NCI-H446 treated with DMSO at 0.1 percent for 48 hours (cell line): Measurements from ENCODE around the gene SCN4A.

Experiments used
- DNase-seq: peaks from one replicate; lab custom pipeline; 2025; lab: John Stamatoyannopoulos, UW

Gene SCN4A

GRCh38 chr17:63955232-63955631 is 17.5 kb downstream of the SCN4A start:
- DNase-seq, result no peak

DNA sequence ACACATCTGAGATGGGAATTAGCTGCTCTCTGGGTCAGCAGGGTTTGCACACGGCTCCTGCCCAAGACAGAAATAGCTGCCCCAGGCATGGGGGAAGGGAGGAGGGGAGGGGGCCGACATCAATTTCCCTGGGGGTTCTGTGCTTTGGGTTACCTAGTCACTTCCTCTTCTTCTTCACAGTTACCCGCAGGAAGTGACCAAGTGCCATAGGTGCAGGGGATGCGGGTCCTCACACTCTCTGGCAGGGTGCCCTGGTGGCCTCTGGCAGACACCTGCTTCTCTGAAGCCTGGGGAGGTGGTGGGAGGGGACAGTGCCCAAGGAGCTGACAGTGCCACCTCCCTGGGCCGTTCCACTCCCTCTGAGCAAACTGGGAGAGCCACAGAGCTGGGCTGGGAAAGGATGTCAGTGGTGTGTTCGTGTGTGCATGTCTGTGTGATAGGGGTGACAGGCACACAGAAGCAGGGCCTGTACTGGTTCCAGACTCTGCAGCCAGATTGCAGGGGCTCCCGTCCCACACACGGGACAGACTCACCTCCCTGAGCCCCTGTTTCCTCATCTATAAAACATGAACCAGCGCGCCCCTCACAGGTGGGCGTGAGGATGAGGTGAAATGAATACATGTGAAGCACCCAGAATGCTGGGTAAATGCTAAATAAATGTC is 18.2 kb downstream of the SCN4A start:
- DNase-seq, result no peak

DNA sequence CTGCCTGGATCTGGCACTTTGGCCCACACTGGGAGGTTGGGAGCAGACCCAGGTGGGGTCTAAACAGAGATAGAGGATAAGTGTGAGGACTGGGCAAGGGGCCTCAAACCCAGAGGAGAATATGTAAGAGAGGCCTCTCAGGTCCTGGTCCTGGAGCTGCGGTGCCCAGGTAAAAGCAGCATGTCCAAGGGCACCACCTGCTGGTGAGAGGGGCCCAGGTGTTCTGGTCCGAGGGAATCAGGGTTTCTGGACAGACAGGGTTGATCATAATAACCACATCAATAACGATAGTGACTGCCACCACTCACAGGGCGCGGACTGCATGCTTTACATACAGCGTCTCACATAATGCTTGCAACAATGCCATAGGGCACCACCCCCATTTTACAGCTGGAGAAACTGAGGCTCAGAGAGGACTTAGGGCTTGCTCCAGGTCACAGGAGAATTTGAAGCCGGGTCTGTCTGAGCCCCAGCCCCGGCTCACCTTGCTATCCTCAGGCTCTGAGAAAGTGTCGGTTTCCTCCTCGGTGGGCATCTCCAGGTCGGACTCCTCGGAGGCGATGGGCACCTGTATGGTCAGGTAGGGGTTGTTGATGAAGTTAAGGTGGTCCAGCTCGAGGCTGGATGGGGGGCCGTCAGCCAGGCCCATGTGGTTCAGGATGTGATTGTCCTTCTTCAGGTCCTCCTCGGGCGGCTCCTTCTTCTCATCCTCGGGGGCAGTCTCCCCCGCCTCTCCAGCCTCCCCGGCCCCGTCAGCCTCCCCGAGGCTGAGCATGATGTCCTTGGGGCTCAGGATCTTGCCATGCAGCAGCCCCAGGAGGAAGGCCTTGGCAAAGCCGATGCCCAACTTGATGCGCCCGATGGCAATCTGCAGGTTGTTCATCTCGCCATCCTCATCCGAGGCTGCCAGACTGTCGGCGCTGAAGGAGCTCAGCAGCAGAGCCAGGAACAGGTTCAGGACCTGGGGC is 21.5 kb downstream of the SCN4A start:
- no peak for DNase-seq

DNA sequence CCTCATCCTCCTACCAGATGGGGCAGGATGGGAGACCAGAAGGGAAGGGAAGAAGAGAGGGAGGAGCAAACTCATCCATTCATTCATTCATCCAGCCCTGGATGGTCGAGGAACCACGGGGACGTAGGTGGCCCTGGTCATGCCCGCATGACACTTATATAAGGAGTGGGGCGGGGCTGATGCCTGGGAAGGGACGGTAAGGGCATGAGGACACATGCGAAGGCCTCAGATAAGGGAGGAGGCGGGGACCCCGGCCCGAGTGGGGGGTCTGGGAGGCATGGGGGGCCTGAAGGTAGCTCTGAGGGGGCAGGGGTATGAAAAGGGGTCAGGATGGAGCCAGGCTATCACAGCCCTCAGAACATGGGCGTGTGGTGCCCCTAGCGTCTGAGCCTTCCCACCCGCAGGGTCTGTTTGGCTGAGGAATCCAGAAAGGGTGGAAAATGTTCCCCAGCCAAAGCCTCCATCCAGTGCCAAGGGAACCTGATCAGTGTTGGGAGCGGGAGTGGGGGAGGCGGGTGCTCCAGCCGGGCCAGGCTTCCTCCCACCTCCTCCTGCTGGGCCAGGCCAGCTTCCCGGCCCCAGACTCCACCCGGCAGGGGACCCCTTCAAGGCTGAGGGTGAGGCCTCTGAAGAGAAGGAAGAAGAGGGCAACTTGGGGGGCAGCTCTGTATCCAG is 23.0 kb downstream of the SCN4A start:
- no peak for DNase-seq

- DNase-seq, result no peak
Measured at GRCh38 chr17:63948521-63948920, 24.2 kb downstream of the SCN4A start.

- no peak for DNase-seq
Measured at GRCh38 chr17:63947711-63948330, 24.9 kb downstream of the SCN4A start.

DNA sequence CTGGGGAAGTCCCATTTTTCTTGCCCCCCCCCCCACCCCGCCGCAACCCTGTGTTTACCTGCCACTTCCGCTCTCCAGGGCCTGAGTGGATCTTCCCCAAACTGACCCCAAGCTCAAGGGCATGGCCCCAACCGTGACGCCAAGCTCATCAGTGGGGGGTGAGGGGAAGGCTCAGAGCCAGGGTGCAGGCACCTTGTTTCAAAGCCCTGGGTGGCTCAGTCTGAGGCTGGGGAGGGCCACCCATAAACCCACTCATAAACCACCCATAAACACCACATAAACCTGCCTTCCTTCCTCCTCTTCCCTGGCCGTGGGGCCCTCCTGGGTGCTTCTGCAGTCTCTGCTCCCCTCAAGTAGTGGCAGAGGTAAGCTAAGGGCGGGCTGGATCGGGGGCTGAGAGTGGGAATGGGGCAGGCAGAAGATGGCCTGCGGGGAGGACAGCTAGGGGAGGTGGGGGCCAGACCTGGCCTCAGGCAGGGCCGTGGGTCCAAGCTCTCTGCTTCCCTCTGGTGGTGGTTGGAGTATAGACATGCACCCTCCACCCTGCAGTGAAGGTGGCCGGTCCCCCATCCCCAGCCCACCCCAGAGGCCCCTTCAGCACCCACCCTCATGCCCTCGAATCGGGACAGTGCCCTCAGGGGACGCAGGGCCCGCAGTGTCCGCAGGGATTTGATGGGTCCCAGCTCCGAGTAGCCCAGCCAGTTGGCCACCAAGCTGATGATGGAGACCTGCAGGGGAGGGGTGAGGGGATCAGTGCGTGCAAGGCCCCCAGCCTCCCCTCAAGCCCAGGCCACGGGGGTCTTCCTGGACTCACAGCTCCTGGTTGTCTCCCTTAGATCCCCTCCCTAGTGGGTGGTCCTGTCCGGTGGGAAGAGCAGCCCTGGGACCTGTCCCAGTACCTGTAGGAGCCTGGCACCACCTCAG is 26.0 kb downstream of the SCN4A start:
- no peak for DNase-seq

- DNase-seq, result no peak
Measured at GRCh38 chr17:63945784-63946439, 26.8 kb downstream of the SCN4A start.

DNA sequence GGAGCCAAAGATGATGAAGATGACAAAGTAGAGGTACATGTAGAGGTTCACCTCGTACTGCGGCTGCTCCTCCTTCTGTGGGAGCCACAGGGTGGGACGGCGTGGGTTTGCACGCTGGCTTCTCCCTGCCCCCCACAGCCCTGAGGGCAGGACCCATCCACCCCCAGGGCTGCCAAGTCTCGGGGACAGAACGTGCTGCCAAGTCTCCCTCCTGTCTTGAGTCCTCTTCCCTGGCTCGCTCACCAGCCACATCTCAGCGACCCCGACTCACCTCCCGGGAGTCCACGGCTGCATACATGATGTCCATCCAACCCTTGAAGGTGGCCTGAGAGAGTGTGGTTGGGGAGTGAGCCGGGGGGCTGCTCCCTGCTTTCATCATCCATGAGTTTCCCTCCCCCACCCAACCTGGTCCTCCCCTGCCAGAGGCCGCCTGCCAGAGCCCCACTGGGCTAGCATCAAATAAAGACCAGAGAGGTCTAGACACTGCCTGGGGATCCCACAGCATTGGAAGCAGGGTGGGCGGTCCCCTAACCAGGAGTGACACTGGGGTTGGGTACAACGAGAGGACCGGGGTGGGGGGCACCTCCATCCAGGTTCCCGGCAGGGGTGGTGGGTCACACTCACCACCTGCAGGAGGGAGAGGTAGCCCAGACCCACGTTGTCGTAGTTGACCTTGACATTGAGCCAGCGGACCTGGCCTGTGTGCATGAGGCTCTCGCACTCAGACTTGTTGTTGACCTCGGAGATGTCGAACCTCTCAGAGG is 27.8 kb downstream of the SCN4A start:
- DNase-seq, result no peak

DNA sequence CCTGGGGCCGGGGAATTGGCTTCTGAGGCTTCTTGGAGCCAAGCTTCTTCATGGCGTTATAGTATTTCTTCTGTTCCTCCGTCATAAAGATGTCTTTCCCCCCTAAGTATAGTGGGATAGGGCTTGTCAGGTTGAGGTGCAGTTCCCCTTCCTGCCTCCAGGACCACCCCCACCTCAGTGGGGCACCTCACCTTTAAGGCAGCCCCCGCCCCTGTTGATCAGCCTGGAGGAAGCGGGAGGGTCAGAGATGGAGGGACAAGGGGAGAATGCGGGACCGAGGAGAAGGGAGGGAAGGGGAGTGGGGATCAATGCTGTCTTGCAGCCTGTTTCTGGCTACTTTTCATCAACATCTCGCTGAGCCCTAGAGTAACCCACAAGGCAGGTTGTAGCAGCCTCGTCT is 29.0 kb downstream of the SCN4A start:
- DNase-seq, result no peak

- DNase-seq, result no peak
Measured at GRCh38 chr17:63942309-63942985, 30.3 kb downstream of the SCN4A start.

GRCh38 chr17:63941751-63942150 is 31.0 kb downstream of the SCN4A start:
- no peak for DNase-seq

DNA sequence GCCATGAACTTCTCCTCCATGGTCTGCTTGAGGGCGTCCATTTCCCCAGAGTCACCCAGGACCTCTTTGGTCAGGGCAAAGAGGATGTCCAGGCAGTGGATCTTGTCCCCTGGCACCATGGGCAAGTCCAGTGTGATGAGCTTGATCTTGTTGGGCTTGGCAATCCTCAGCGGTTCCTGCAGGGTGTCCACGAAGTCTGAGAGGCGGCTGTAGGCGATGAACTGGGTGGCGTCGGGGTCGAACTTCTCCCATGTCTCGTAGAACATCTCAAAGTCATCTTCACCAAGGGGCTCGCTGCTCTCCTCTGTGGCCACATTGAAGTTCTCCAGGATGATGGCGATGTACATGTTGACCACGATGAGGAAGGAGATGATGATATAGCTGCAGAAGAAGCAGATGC is 31.6 kb downstream of the SCN4A start:
- DNase-seq, result no peak

DNA sequence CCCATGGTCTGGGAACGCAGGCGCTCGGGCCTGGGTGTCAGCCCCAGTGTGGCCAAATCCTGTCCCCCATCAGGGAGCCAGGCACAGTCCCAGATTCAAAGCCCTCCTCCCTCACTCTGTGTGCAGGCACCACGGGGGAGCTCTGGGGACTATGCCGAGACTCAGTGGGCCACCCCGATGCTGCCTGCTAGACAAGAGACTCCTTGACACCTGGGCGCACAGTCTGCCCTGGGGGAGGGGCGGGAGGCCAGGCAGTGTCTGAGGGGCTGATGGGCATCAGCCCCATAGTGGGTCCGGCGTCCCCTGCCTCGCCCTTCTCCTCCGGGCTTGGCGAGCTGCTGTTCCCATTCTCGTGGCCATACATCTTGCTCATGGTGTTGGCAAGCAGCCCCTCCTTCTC is 32.1 kb downstream of the SCN4A start:
- DNase-seq, result no peak

- no peak for DNase-seq
Measured at GRCh38 chr17:63939884-63940283, 32.8 kb downstream of the SCN4A start.

DNA sequence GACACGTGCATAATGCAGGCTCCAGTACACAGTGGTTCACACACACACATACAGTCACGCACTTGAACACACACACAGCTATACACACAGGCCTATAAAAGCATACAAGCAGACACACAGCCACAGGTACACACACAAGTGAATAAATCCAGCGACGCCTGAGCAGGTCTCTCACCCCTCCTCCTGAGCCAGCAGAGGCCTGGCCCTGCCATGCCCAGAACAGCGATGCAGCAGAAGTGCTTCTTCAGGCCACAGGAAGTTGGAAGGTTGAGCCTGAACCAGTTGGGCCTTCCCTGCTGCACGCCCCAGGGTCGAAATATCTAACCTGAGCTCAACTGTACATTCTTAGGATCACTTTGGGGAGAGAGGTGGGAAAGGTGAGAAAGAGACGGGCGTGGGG is 33.3 kb downstream of the SCN4A start:
- DNase-seq, result no peak

DNA sequence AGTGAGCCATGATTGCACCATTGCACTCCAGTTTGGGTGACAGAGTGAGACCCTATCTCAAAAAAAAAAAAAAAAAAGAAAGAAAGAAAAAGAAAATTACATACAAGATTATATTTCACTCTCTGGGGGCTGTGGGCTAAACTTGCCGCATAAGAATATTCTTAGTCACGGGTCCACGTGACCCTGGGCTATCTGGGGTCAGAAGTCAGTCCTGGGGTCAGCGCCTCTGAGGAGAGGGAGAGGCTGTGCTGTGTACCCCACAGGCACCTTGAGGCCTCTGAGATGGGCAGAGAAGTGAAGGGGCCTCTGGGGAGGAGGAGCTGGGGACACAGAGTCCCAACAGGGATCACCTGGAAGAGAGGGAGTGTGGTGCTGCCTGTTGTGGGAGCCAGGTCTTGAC is 34.8 kb downstream of the SCN4A start:
- no peak for DNase-seq

- DNase-seq, result no peak
Measured at GRCh38 chr17:63937319-63937718, 35.4 kb downstream of the SCN4A start.
